Tibial nerve (tissue), 4 donors: Measurements from ENCODE around the gene SH3GLB2. TPM values are rescaled to one million over a fixed set of nuclear protein-coding genes. Genes with fewer than 3 reads are reported as not detected.
A peak's percentile ranks its signal among the peaks of the same experiment; 100 is the strongest.

Experiments
- DNase-seq, 2 donors: peaks; one replicate each; pipeline ENCODE4 v3.0.0-alpha.2; 2019; ENCODE audit warnings: low spot score in 2 of 2
- H3K27ac ChIP-seq, 4 donors: fragments of 200-600 bp; sonication (generic) in 3 of 4; one replicate each; pipeline ENCODE4 v1.5.1; 2017 to 2019; ENCODE audit warnings: mild to moderate bottlenecking in 1 of 4
- H3K27me3 ChIP-seq, 2 donors: fragments of 200-600 bp; sonication (generic) in 1 of 2; one replicate each; pipeline versions ENCODE4 v1.5.1 to v1.6.0; 2017 to 2019
- H3K36me3 ChIP-seq, 3 donors: fragments of 200-600 bp; sonication (generic); one replicate each; pipeline ENCODE4 v1.5.1; 2018 to 2019
- H3K4me1 ChIP-seq, 4 donors: fragments of 200-600 bp; sonication (generic) in 3 of 4; one replicate each; pipeline ENCODE4 v1.5.1; 2017 to 2019
- H3K4me3 ChIP-seq, 4 donors: fragments of 200-600 bp; sonication (generic) in 3 of 4; one replicate each; pipeline ENCODE4 v1.5.1; 2017 to 2019; ENCODE audit warnings: mild to moderate bottlenecking in 1 of 4, moderate library complexity in 1 of 4
- H3K9me3 ChIP-seq, 4 donors: fragments of 200-600 bp; sonication (generic) in 3 of 4; one replicate each; pipeline ENCODE4 v1.5.1; 2017 to 2019
- CTCF ChIP-seq, 5 experiments: fragments of 200-600 bp in 3 of 5; fragments of 450-650 bp in 2 of 5; sonication (generic) in 3 of 5; IDR thresholded peaks; one replicate each; pipeline ENCODE4 v1.5.1; 2016 to 2019; ENCODE audit warnings: antibody characterized with exemption in 5 of 5, mild to moderate bottlenecking in 3 of 5, moderate library complexity in 2 of 5
- EP300 ChIP-seq, 2 donors: sonication (generic); formaldehyde crosslinking; IDR thresholded peaks; one replicate each; pipeline ENCODE4 v1.6.1; 2017; ENCODE audit warnings: antibody characterized with exemption in 2 of 2, mild to moderate bottlenecking in 1 of 2
- POLR2A ChIP-seq, 2 donors: fragments of 450-650 bp; IDR thresholded peaks; one replicate each; pipeline ENCODE4 v1.6.1; 2017; ENCODE audit warnings: antibody characterized with exemption in 2 of 2, mild to moderate bottlenecking in 2 of 2, moderate library complexity in 2 of 2
- WGBS, 2 donors: methylation state at CpG; one replicate each; pipeline ENCODE4 v1.1.5; 2018; 5-methylcytosine and 5-hydroxymethylcytosine counted together
- total RNA-seq, 4 donors: library from RNA; depleted of rRNA; stranded (reverse); fragments of >200 nt; gene quantifications; one replicate each; pipeline ENCODE4 v1.1.0, GENCODE V29; 2016

The SH3GLB2 gene
- total RNA-seq, 4 donors from 2014 or later: 117 to 175 (median 129) TPM

GRCh38 chr9:129009584-129010141, 18.5 kb downstream of the SH3GLB2 start:
- H3K9me3 ChIP-seq: no peaks in the 10 kb centered on the region
- TF ChIP-seq POLR2A (IDR thresholded peaks at IDR 0.05) (no peak), CTCF (IDR thresholded peaks at IDR 0.05) (no peak), EP300 (IDR thresholded peaks at IDR 0.05) (no peak)
- H3K27me3 ChIP-seq: no peaks in the 10 kb centered on the region
- no peak overlapping the region for H3K27ac ChIP-seq
- peaks cover 4 to 98% (median 20%) of the 10 kb centered on the region in 3 donors for H3K36me3 ChIP-seq
- 86% methylated on average over 15 to 16 of the region's 17 CpGs for WGBS, 2 donors
- H3K4me1 ChIP-seq: peaks cover 0 to 27% (median 10%) of the 10 kb centered on the region in 4 donors
- no peak for DNase-seq
- no peak overlapping the region for H3K4me3 ChIP-seq

- 81 to 83% methylated on average over 7 to 13 of the region's 13 CpGs for WGBS, 2 donors
- TF ChIP-seq POLR2A (IDR thresholded peaks at IDR 0.05) (no peak), CTCF (IDR thresholded peaks at IDR 0.05) (no peak), EP300 (IDR thresholded peaks at IDR 0.05) (no peak)
- Histone ChIP-seq H3K27me3 (no peaks in the 10 kb centered on the region), H3K9me3 (no peaks in the 10 kb centered on the region), H3K4me1 (peaks cover 0 to 27% (median 10%) of the 10 kb centered on the region in 4 donors), H3K36me3 (peaks cover 4 to 98% (median 14%) of the 10 kb centered on the region in 3 donors), H3K27ac (peak overlapping the region in 1 of 4 donors; percentile 73), H3K4me3 (no peak overlapping the region)
- no peak for DNase-seq
Measured at GRCh38 chr9:129008986-129009583, 19.0 kb downstream of the SH3GLB2 start.

- no peak overlapping the region for H3K4me3 ChIP-seq
- WGBS, 2 donors: 87 to 90% methylated on average over 4 to 6 of the region's 6 CpGs
- H3K27ac ChIP-seq: peak overlapping the region in 1 of 4 donors; percentile 73
- H3K36me3 ChIP-seq: peaks cover 4 to 97% (median 9%) of the 10 kb centered on the region in 3 donors
- TF ChIP-seq CTCF (IDR thresholded peaks at IDR 0.05) (no peak), POLR2A (IDR thresholded peaks at IDR 0.05) (no peak), EP300 (IDR thresholded peaks at IDR 0.05) (no peak)
- no peak for DNase-seq
- H3K4me1 ChIP-seq: peaks cover 0 to 27% (median 10%) of the 10 kb centered on the region in 4 donors
- no peaks in the 10 kb centered on the region for H3K9me3 ChIP-seq
- H3K27me3 ChIP-seq: no peaks in the 10 kb centered on the region
Measured at GRCh38 chr9:129008469-129008965, 19.6 kb downstream of the SH3GLB2 start.

- DNase-seq: no peak
- no peak for TF ChIP-seq POLR2A (IDR thresholded peaks at IDR 0.05)
- no peak for TF ChIP-seq CTCF (IDR thresholded peaks at IDR 0.05)
- no peak for TF ChIP-seq EP300 (IDR thresholded peaks at IDR 0.05)
- Histone ChIP-seq H3K4me3 (no peak overlapping the region), H3K4me1 (peaks cover 0 to 27% (median 10%) of the 10 kb centered on the region in 4 donors), H3K27ac (peak overlapping the region in 2 of 4 donors; percentile 70 to 73), H3K27me3 (no peaks in the 10 kb centered on the region), H3K9me3 (no peaks in the 10 kb centered on the region), H3K36me3 (peaks cover 0 to 97% (median 4%) of the 10 kb centered on the region in 3 donors)
- 65 to 71% methylated on average over 13 to 15 of the region's 18 CpGs for WGBS, 2 donors
Measured at GRCh38 chr9:129007766-129008468, 20.2 kb downstream of the SH3GLB2 start.
